AG09309 (cell line): ENCODE measurements around the gene DAAM1.

ENCODE experiments used
- DNase-seq: peaks from one replicate; pipeline ENCODE4 v3.0.0-alpha.2; 2010; ENCODE audit warnings: low read depth
- H3K4me3 ChIP-seq: 2 replicates; pipeline ENCODE4 v1.5.1; 2011; ENCODE audit warnings: mild to moderate bottlenecking, low read depth, low read length, moderate library complexity; ENCODE audit not compliant: control insufficient read depth
- TF ChIP-seq, protein P1 (sequence below): IDR thresholded peaks from 2 replicates; pipeline ENCODE4 v1.5.1; 2011; ENCODE audit warnings: mild to moderate bottlenecking, low read depth, low read length, inconsistent platforms; ENCODE audit not compliant: insufficient read depth, control insufficient read depth; ENCODE audit errors: missing control alignments

Gene DAAM1

DNA sequence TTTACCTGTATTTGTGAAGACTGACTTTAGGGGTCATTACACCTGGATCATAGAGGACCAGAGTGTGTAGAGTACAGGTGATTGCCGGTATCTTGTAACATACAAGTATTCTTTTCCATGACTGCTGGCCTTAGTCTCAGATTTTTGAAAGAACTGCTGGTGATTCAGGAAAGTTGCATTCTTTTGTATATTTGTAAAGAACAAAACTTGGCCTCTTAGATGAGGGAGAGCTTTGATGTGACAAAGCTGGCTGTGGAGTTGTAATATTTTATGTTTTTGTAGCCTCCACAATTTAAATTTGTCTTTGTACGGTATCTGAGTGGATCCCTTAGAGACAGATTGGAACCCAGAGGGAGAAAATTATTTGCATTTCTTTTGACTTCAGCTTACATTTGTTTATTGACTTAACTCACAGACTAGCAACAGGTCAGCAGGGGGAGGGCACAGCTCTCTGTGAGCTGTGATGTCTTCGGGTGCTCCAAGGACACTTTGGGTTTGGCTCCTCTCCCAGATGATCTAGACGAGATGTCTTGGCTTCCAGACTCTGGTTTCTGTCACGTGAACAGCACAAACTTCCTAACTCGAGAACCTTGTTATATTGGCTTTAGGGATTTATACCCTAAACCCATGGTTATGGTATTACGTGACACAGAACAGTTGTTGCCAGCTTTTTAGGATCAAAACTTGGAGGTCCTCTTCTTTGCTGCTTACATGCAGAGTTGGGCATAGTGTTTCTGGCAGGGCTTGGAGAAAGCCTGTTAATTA is 65.9 kb downstream of the DAAM1 start:
- H3K4me3 ChIP-seq = no peak overlapping the region
- TF ChIP-seq, protein P1, sequence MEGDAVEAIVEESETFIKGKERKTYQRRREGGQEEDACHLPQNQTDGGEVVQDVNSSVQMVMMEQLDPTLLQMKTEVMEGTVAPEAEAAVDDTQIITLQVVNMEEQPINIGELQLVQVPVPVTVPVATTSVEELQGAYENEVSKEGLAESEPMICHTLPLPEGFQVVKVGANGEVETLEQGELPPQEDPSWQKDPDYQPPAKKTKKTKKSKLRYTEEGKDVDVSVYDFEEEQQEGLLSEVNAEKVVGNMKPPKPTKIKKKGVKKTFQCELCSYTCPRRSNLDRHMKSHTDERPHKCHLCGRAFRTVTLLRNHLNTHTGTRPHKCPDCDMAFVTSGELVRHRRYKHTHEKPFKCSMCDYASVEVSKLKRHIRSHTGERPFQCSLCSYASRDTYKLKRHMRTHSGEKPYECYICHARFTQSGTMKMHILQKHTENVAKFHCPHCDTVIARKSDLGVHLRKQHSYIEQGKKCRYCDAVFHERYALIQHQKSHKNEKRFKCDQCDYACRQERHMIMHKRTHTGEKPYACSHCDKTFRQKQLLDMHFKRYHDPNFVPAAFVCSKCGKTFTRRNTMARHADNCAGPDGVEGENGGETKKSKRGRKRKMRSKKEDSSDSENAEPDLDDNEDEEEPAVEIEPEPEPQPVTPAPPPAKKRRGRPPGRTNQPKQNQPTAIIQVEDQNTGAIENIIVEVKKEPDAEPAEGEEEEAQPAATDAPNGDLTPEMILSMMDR = no peak
- DNase-seq = no peak

DNA sequence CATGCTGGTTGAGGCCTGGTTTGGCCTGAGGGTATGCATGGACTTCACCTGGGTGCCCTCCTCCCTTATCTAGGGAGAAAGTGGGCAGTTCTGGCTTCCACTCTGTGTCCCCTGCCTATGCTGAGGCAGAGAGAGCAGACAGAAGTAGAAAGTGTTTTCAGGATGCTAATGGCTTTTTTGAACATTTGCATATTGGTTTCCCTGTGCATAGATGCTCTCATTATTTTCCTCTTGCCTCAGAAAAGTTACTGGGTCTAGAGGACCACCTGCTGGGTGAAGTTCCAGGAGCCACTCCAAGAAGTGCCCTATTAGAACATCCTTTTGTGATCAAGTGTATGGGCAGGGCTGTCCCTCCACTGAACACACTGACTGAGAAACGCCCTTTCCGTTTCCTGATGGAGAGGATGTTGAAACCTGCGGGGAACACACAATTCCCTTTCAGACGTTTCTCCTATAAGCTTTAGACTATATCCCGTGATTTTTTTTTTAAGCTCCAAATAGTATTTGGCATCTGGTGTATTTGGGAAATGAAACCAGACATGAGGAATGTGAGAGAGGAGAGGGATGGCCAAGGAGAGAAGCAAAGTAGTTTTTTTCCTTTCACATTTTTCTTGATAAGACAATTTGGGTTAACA is 66.6 kb downstream of the DAAM1 start:
- no peak overlapping the region for H3K4me3 ChIP-seq
- TF ChIP-seq, protein P1 = no peak
- DNase-seq = no peak

DNA sequence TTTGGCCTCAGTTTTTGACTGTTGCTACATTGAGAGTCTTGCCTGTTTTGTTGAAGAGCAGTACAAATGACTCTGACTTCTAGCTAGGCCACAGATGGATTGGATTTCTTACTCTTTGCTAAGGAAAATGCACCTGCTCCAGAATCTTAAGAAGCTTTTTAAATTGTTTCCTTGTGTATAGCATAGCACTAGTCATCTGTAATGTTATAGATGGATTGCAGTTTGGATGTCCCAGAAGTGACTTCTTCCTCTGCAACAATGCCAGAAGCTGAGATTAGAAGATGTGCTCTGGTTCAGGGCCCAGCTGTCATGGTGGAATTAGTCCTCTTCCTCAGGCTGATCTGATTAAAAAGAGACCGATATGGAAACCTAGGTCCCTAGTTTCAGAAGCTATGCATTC is 67.9 kb downstream of the DAAM1 start:
- DNase-seq = no peak
- TF ChIP-seq, protein P1 = no peak
- H3K4me3 ChIP-seq = no peak overlapping the region

DNA sequence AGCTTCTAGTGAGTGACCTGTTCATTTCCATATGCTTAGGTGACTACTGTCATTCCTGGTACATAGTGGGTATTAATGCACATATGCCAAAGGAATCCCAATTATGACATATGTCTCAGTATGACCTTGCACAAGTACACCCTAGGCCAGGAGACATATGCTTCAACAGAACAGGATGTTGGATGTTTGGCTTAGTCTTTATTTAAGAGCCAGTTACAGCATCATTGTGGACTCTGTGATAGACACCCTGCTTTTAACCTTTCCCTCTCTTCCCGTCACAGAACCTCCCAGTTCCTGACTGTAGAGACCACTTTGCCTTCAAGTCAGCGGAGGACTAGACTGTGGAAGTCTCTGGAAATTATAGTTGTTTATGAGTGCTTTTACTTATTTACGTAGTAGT is 72.9 kb downstream of the DAAM1 start:
- no peak for DNase-seq
- H3K4me3 ChIP-seq = no peak overlapping the region
- TF ChIP-seq, protein P1 = no peak

DNA sequence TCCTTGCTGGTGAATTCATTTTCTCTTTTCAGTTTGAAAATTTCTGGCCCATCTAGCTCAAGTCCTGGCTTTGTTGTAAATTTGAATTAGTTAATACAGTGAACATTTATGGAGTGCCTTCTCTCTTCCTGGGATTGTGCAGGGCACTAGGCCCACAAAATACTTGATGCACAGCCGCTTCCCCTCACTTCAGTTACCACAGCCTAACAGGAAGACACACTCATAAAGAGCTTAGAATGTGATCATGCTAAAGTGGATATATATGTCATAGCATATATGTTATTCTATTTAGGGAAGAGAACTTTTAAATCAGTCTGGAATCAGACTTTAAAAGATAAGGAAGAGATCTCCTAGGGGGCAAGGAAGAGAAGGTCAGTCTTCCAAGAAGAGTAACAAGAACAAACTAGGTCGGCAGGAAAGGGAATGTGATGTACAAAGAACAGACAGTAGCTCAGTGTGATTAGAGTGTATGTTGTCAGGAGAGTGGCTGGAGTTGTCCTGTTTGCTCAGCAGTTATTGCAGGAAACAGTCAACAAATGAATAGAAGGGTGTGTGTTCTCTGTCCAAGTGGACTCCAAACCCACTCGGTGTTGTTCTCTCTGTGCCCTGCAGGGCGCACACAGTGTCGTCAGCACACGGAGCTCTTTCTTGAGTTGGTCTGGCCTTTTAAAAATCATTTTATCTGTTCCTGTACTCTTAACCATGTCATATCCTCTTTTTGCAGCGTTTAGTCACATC is 74.4 kb downstream of the DAAM1 start:
- TF ChIP-seq, protein P1 = no peak
- no peak for DNase-seq
- no peak overlapping the region for H3K4me3 ChIP-seq

GRCh38 chr14:59265808-59266207 is 77.3 kb downstream of the DAAM1 start:
- no peak overlapping the region for H3K4me3 ChIP-seq
- TF ChIP-seq, protein P1 = no peak
- DNase-seq = no peak
